Mucosa of stomach (tissue), 1 donor: ENCODE results near the gene TTLL13.
"Not testable (repeated sequence)": the region's sequence is repeated elsewhere in the genome, so short reads cannot be mapped to it uniquely, and the experiment has no call there.

Experiments used
- H3K27me3 ChIP-seq: one replicate; pipeline ENCODE4 v1.7.0; 2013; ENCODE audit warnings: mild to moderate bottlenecking, low read length; ENCODE audit not compliant: control insufficient read depth, insufficient read depth
- H3K36me3 ChIP-seq: one replicate; pipeline ENCODE4 v1.7.0; 2013; ENCODE audit warnings: low read length; ENCODE audit not compliant: control insufficient read depth, insufficient read depth
- H3K4me1 ChIP-seq: one replicate; pipeline ENCODE4 v1.7.0; 2013; ENCODE audit warnings: mild to moderate bottlenecking, low read length; ENCODE audit not compliant: control insufficient read depth, insufficient read depth
- H3K4me3 ChIP-seq: one replicate; pipeline ENCODE4 v1.7.0; 2013; ENCODE audit warnings: low read length
- H3K9ac ChIP-seq: one replicate; pipeline ENCODE4 v1.7.0; 2013; ENCODE audit warnings: mild to moderate bottlenecking, low read length, moderate library complexity
- H3K9me3 ChIP-seq: one replicate; pipeline ENCODE4 v1.7.0; 2013; ENCODE audit warnings: mild to moderate bottlenecking, low read length, moderate library complexity; ENCODE audit not compliant: control insufficient read depth
- donor health status: Pancreatic carcinoma.

The TTLL13 gene

DNA sequence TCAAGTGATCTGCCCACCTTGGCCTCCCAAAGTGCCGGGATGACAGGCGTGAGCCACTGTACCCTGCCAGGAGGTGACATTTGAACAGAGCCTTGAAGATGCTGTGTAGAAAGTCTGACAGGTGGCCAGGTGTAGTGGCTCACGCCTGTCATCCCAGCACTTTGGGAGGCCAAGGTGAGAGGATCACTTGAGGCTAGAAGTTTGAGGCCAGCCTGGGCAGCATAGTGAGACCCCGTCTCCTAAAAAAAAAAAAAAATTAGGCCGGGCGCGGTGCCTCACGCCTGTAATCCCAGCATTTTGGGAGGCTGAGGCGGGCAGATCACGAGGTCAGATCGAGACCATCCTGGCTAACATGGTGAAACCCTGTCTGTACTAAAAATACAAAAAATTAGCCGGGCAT, 29.1 kb downstream of the TTLL13 start:
- not testable (repeated sequence) for H3K4me3 ChIP-seq, H3K9ac ChIP-seq, H3K9me3 ChIP-seq, H3K27me3 ChIP-seq, H3K36me3 ChIP-seq, H3K4me1 ChIP-seq

GRCh38 chr15:90280743-90281142, 31.4 kb downstream of the TTLL13 start:
- not testable (repeated sequence) for H3K4me1 ChIP-seq, H3K9me3 ChIP-seq, H3K36me3 ChIP-seq

GRCh38 chr15:90281637-90282036, 32.3 kb downstream of the TTLL13 start:
- not testable (repeated sequence) for H3K27me3 ChIP-seq, H3K36me3 ChIP-seq, H3K4me1 ChIP-seq, H3K9me3 ChIP-seq, H3K4me3 ChIP-seq, H3K9ac ChIP-seq

More at GRCh38 chr15:90280743-90281142, 31.4 kb downstream of the TTLL13 start:
- not testable (repeated sequence) for H3K4me3 ChIP-seq, H3K27me3 ChIP-seq, H3K9ac ChIP-seq

GRCh38 chr15:90286678-90287077, 37.3 kb downstream of the TTLL13 start:
- Histone ChIP-seq H3K36me3 (no peaks in the 10 kb centered on the region), H3K4me3 (no peak overlapping the region), H3K9me3 (no peaks in the 10 kb centered on the region), H3K27me3 (no peaks in the 10 kb centered on the region), H3K9ac (no peak overlapping the region), H3K4me1 (no peaks in the 10 kb centered on the region)

GRCh38 chr15:90287101-90287500, 37.7 kb downstream of the TTLL13 start:
- H3K4me1 ChIP-seq, result no peaks in the 10 kb centered on the region
- no peaks in the 10 kb centered on the region for H3K9me3 ChIP-seq
- H3K4me3 ChIP-seq, result no peak overlapping the region
- no peaks in the 10 kb centered on the region for H3K27me3 ChIP-seq
- no peak overlapping the region for H3K9ac ChIP-seq
- no peaks in the 10 kb centered on the region for H3K36me3 ChIP-seq

DNA sequence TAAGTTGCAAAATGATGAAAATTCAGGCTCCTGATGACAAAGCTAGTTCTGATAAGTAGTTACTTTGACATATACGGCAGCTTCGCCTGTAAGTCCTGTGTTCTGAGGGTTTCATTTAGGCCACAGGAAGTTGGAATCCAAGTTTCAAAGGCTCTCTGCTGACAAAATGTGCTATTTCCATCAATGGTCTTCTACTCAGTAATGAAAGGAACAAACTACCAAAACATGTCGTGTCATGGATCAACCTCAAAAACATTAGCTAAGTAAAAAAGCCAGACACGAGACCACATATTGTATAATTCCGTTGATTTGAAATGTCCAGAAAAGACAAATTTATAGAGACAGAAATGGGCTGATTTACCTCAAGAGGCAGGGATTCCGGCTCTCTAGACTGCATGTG, 38.6 kb downstream of the TTLL13 start:
- Histone ChIP-seq H3K4me3 (no peak overlapping the region), H3K27me3 (no peaks in the 10 kb centered on the region), H3K9ac (no peak overlapping the region), H3K4me1 (no peaks in the 10 kb centered on the region), H3K9me3 (no peaks in the 10 kb centered on the region), H3K36me3 (no peaks in the 10 kb centered on the region)

DNA sequence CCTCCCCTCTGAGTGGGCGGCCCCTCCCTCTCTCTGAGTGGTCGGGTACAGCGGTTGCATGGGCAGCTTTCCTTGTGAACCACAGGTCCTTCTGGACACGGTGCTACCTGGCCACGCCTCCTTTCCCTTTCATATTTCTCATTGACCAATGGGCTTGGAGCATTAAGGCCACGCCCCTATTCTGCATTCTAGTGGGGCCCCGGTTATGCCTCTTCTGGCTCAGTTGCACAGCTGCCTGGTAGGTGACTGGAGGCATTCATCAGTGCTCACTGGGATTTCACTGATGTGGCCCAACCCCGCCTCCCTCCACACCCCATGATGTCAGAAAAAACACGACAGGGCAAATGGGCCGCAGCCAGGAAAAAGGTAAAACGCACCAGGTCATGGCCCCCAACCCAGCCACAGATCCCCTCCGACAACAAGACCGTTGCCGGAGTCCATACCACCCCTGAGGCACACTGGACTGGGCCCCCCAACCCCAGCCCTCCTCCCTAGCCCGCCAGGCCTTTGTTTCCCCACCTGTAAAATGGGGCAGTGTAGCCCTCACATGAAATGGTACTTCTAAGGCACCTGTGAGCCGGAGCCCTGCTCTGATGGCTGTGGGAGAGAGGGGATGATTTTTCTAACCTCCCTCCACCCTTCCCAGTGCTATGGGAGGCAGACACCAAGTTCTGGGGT, 42.5 kb downstream of the TTLL13 start:
- no peaks in the 10 kb centered on the region for H3K36me3 ChIP-seq
- H3K4me3 ChIP-seq, result no peak overlapping the region
- H3K27me3 ChIP-seq, result no peaks in the 10 kb centered on the region
- H3K9ac ChIP-seq, result no peak overlapping the region
- no peaks in the 10 kb centered on the region for H3K9me3 ChIP-seq
- peaks cover 18% of the 10 kb centered on the region for H3K4me1 ChIP-seq

GRCh38 chr15:90293040-90293810, 43.9 kb downstream of the TTLL13 start:
- H3K4me1 ChIP-seq, result peaks cover 18% of the 10 kb centered on the region
- peak overlapping the region; percentile 7 for H3K4me3 ChIP-seq

DNA sequence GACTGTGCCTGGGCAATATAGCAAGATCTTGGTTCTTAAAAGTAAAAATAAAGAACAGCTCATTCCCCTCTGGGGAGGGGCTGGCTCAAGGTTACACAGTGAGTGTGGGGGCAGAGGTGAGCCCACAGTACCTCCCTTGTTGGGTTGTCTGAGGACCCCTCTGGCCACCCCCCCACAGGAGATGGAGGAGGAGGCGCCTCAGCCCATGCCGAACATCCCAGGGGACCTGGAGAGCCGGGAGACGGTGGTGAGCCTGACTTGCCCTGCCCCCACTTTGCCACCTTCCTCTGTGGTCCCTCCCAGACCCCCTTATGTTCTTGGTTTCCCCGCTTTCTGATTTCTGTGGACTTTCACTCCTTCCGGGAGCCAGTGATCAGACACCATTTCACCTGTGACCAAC, 44.8 kb downstream of the TTLL13 start:
- no peak overlapping the region for H3K4me3 ChIP-seq
- H3K4me1 ChIP-seq, result peaks cover 18% of the 10 kb centered on the region
- no peaks in the 10 kb centered on the region for H3K9me3 ChIP-seq
- H3K27me3 ChIP-seq, result no peaks in the 10 kb centered on the region
- H3K9ac ChIP-seq, result no peak overlapping the region
- H3K36me3 ChIP-seq, result no peaks in the 10 kb centered on the region

More at GRCh38 chr15:90293040-90293810, 43.9 kb downstream of the TTLL13 start:
- H3K9ac ChIP-seq, result peak overlapping the region; percentile 39
- H3K36me3 ChIP-seq, H3K27me3 ChIP-seq, H3K9me3 ChIP-seq: not testable (repeated sequence)

- H3K4me3 ChIP-seq, result no peak overlapping the region
- no peaks in the 10 kb centered on the region for H3K27me3 ChIP-seq
- peaks cover 18% of the 10 kb centered on the region for H3K4me1 ChIP-seq
- H3K9me3 ChIP-seq, result no peaks in the 10 kb centered on the region
- H3K9ac ChIP-seq, result no peak overlapping the region
- H3K36me3 ChIP-seq, result no peaks in the 10 kb centered on the region
Measured at GRCh38 chr15:90294601-90295269, 45.4 kb downstream of the TTLL13 start.

DNA sequence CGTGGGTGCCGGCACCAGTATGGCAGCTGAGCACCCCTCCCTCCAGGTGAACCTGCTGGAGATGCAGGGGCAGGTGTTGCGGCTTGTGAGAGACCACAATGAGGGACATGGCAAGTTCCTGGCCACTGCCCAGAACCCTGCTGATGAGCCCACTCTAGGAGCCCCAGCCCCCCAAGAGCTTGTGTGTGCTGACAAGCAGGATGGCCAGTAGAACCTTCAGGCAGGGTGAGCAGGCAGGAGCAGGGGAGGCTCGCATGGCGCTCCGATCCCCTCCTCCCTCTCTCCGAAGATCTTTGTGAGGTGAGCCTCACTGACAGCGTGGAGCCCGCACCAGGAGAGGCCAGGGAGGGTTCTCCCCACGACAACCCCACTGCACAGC, 45.9 kb downstream of the TTLL13 start:
- no peak overlapping the region for H3K9ac ChIP-seq
- H3K36me3 ChIP-seq, result no peaks in the 10 kb centered on the region
- no peak overlapping the region for H3K4me3 ChIP-seq
- peaks cover 18% of the 10 kb centered on the region for H3K4me1 ChIP-seq
- H3K9me3 ChIP-seq, result no peaks in the 10 kb centered on the region
- no peaks in the 10 kb centered on the region for H3K27me3 ChIP-seq

DNA sequence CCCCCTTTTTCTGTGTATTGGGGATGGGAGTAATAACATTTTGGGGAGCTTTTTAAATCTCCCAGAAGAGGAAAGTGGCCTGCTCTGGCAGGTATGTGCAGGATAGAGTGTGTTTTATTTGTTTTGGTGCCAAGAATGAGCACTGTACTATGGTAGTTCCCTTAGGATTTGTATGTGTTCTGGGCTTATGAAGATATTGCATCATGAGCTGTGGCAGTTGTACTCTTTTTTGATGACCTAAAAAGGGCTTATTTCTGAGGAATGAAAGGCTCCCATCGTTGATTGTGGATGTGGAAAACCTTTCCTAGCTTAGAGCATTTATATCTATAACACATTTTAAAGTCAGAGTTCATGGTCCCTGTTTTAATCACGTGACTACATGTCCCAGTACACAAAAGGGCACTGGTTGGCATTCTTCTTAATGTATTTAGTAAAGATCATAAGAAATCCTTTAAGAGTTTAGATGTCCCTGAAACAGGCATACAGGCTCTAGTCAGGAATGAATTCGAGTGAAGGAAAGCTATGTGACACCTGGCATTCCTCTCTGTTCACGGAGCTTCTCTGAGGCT, 47.0 kb downstream of the TTLL13 start:
- not testable (repeated sequence) for H3K9me3 ChIP-seq, H3K27me3 ChIP-seq, H3K36me3 ChIP-seq, H3K4me3 ChIP-seq, H3K9ac ChIP-seq
- H3K4me1 ChIP-seq, result peaks cover 24% of the 10 kb centered on the region
